DOHH2 (cell line): ENCODE data around the gene BDNF.

Source experiments
- H3F3A ChIP-seq: fragments of 200-600 bp; sonication (generic), shearing (Covaris generic); 2 replicates; pipeline ENCODE4 v1.6.0; 2016; ENCODE audit warnings: antibody characterized with exemption, mild to moderate bottlenecking; ENCODE audit not compliant: control insufficient read depth, insufficient read depth
- H3K27ac ChIP-seq: fragments of 200-600 bp; sonication (generic); 2 replicates; pipeline ENCODE4 v1.5.1; 2014; ENCODE audit warnings: low read depth, mild to moderate bottlenecking, low read length, moderate library complexity
- H3K27me3 ChIP-seq: fragments of 200-600 bp; sonication (generic); 2 replicates; pipeline ENCODE4 v1.6.1; 2014; ENCODE audit warnings: mild to moderate bottlenecking, low read length, mixed read lengths; ENCODE audit not compliant: control insufficient read depth
- H3K36me3 ChIP-seq: fragments of 200-600 bp; sonication (generic); 2 replicates; pipeline ENCODE4 v1.6.1; 2014; ENCODE audit warnings: mild to moderate bottlenecking, low read length, moderate library complexity, mixed read lengths; ENCODE audit not compliant: control insufficient read depth
- H3K4me1 ChIP-seq: fragments of 200-600 bp; sonication (generic); 2 replicates; pipeline ENCODE4 v1.6.1; 2014; ENCODE audit warnings: mild to moderate bottlenecking, low read length, mixed read lengths; ENCODE audit not compliant: control insufficient read depth
- H3K4me2 ChIP-seq: fragments of 200-600 bp; sonication (generic); 2 replicates; pipeline ENCODE4 v1.6.0; 2014; ENCODE audit warnings: mild to moderate bottlenecking, low read length, moderate library complexity
- H3K4me3 ChIP-seq: fragments of 200-600 bp; sonication (generic); 2 replicates; pipeline ENCODE4 v1.5.1; 2014; ENCODE audit warnings: mild to moderate bottlenecking, low read length, mixed read lengths
- H3K79me2 ChIP-seq: fragments of 200-600 bp; sonication (generic); 2 replicates; pipeline ENCODE4 v1.6.1; 2014; ENCODE audit warnings: mild to moderate bottlenecking, low read length, mixed read lengths; ENCODE audit not compliant: control insufficient read depth
- H3K9me2 ChIP-seq: fragments of 200-600 bp; sonication (generic); replicated peaks from 2 replicates; pipeline ENCODE4 v1.6.1; 2014; ENCODE audit warnings: mild to moderate bottlenecking, low read length, mixed read lengths; ENCODE audit not compliant: control insufficient read depth
- H3K9me3 ChIP-seq: fragments of 200-600 bp; sonication (generic); 2 replicates; pipeline ENCODE4 v1.6.1; 2014; ENCODE audit warnings: antibody characterized with exemption, low read length, mixed read lengths; ENCODE audit not compliant: control insufficient read depth, insufficient read depth
- H4K20me1 ChIP-seq: fragments of 200-600 bp; sonication (generic); 2 replicates; pipeline ENCODE4 v1.6.0; 2014; ENCODE audit warnings: low read depth, mild to moderate bottlenecking, antibody characterized with exemption, low read length, moderate library complexity; ENCODE audit not compliant: control insufficient read depth, insufficient read depth
- EZH2phosphoT487 ChIP-seq: fragments of 200-600 bp; sonication (generic); IDR thresholded peaks from 2 replicates; pipeline ENCODE4 v1.6.1; 2017; ENCODE audit warnings: borderline replicate concordance, mild to moderate bottlenecking, antibody characterized with exemption, low read length, moderate library complexity, mixed read lengths
- TF ChIP-seq, protein P1 (sequence below): fragments of 200-600 bp; sonication (generic); IDR thresholded peaks from one replicate; pipeline ENCODE4 v1.5.1; 2014; ENCODE audit warnings: antibody characterized with exemption, mild to moderate bottlenecking, low read depth, low read length; ENCODE audit not compliant: poor library complexity, severe bottlenecking

The BDNF gene

GRCh38 chr11:27627979-27628378, 72.3 kb downstream of the BDNF start:
- no peaks in the 10 kb centered on the region for H3K9me3 ChIP-seq
- no peak overlapping the region for H3K4me2 ChIP-seq
- no peak overlapping the region for H3K4me3 ChIP-seq
- H3K79me2 ChIP-seq = no peaks in the 10 kb centered on the region
- no peaks in the 10 kb centered on the region for H3K27me3 ChIP-seq
- H3F3A ChIP-seq = no peaks in the 10 kb centered on the region
- H3K36me3 ChIP-seq = no peaks in the 10 kb centered on the region
- H3K4me1 ChIP-seq = no peaks in the 10 kb centered on the region
- no peak overlapping the region for H3K27ac ChIP-seq
- no peaks in the 10 kb centered on the region for H3K9me2 ChIP-seq
- H4K20me1 ChIP-seq = no peaks in the 10 kb centered on the region
- no peak for TF ChIP-seq EZH2phosphoT487
- TF ChIP-seq, protein P1, sequence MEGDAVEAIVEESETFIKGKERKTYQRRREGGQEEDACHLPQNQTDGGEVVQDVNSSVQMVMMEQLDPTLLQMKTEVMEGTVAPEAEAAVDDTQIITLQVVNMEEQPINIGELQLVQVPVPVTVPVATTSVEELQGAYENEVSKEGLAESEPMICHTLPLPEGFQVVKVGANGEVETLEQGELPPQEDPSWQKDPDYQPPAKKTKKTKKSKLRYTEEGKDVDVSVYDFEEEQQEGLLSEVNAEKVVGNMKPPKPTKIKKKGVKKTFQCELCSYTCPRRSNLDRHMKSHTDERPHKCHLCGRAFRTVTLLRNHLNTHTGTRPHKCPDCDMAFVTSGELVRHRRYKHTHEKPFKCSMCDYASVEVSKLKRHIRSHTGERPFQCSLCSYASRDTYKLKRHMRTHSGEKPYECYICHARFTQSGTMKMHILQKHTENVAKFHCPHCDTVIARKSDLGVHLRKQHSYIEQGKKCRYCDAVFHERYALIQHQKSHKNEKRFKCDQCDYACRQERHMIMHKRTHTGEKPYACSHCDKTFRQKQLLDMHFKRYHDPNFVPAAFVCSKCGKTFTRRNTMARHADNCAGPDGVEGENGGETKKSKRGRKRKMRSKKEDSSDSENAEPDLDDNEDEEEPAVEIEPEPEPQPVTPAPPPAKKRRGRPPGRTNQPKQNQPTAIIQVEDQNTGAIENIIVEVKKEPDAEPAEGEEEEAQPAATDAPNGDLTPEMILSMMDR = no peak

DNA sequence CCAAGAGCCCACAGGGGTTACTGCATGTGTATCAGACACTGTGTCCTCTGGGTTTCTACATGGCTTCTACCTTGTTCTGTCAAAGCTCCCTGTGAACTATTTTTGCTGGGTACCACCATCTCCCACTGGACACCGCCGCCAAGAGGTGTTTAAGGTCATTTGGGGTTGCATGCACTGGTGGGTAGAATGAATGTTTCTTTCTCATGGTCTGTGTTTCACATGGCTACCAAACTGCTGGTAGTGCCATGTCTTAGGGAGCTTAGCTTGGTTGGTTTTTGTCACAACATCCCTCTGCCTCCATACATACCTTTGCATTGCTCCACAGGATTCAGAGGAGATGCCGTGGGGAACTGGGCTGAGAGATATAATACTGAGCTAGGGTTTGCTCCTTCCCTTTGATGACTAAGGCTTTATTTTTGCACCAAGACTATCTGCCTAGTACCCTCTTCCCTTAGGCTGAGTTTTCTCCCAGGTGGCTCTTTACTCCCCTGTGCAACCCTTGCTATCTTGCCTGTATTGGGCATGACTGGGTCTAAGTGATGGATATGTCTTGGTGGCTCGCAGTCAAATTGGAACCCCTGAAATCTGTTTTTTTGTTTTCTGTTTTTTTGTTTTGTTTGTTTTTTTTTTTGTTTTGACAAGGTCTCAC, 73.2 kb downstream of the BDNF start:
- Histone ChIP-seq H3K79me2 (no peaks in the 10 kb centered on the region), H3K4me1 (no peaks in the 10 kb centered on the region), H3K27me3 (no peaks in the 10 kb centered on the region), H3K4me2 (no peak overlapping the region), H3K36me3 (no peaks in the 10 kb centered on the region), H3K9me3 (no peaks in the 10 kb centered on the region), H3K4me3 (no peak overlapping the region), H3F3A (no peaks in the 10 kb centered on the region), H3K9me2 (no peaks in the 10 kb centered on the region), H3K27ac (no peak overlapping the region), H4K20me1 (no peaks in the 10 kb centered on the region)
- TF ChIP-seq EZH2phosphoT487 = no peak
- TF ChIP-seq, protein P1 = no peak

DNA sequence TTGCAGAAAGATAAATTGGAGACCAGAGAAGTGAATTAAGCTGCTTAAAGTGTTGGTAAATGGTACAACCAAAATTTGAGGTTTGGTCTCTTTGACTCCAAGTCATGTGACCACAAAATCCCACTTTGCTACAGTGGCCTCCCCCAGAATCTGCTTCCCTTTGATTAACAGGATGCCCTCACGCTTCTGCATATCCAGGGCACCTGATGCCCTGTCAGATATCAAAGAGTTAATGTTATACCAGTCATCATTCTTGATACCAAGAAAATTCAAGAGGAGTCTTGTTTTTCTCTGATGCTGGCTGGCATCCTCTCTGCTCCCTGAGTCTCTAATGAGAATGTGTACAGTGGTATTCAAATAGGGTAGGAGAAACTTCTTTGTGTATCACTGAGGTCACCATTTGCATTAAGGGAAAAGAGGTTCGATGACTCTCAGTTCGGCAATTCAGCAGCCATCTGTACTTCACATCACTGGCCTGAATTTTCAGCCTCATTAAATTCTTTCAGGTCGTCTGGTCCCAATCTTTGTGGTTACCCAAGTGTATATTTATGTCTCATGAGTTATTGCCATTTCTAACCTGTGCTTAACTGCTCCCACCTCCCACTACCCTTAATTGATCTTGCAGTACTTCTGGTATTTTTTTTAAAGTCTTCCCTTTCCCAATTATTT, 73.9 kb downstream of the BDNF start:
- Histone ChIP-seq H3K4me3 (no peak overlapping the region), H3K79me2 (no peaks in the 10 kb centered on the region), H3K36me3 (no peaks in the 10 kb centered on the region), H3K4me2 (no peak overlapping the region), H3K27me3 (no peaks in the 10 kb centered on the region), H3K4me1 (no peaks in the 10 kb centered on the region), H3K9me2 (no peaks in the 10 kb centered on the region), H3K9me3 (no peaks in the 10 kb centered on the region), H3K27ac (no peak overlapping the region), H4K20me1 (no peaks in the 10 kb centered on the region), H3F3A (no peaks in the 10 kb centered on the region)
- no peak for TF ChIP-seq EZH2phosphoT487
- TF ChIP-seq, protein P1 = no peak
